HepG2 (cell line): ENCODE measurements around the gene ZBTB17. TPM values are rescaled to one million over a fixed set of nuclear protein-coding genes. Genes with fewer than 3 reads are reported as not detected.

Experiments
- BRF2 ChIP-seq: sonication (generic); formaldehyde crosslinking; IDR thresholded peaks from 2 replicates; pipeline ENCODE4 v1.8.1; 2022; ENCODE audit warnings: mild to moderate bottlenecking, missing genetic modification reagents
- CEBPG ChIP-seq: IDR thresholded peaks from 2 replicates; pipeline ENCODE4 v1.6.1; 2016
- CHD2 ChIP-seq: IDR thresholded peaks from 2 replicates; pipeline ENCODE4 v1.6.1; 2011; ENCODE audit warnings: low read depth, low read length, improper control_type of control experiment
- FOXK1 ChIP-seq: sonication (generic); formaldehyde crosslinking; IDR thresholded peaks from 2 replicates; pipeline ENCODE4 v1.4.0; 2020; ENCODE audit warnings: low read depth, missing genetic modification reagents, borderline replicate concordance
- MAF1 ChIP-seq: sonication (generic); formaldehyde crosslinking; IDR thresholded peaks from 2 replicates; pipeline ENCODE4 v1.5.0; 2020; ENCODE audit warnings: missing genetic modification reagents, borderline replicate concordance
- MYC ChIP-seq: sonication (generic); formaldehyde crosslinking; IDR thresholded peaks from 2 replicates; pipeline ENCODE4 v1.9.0; 2021; ENCODE audit warnings: missing genetic modification reagents, borderline replicate concordance
- PLRG1 ChIP-seq: fragments of 450-650 bp; conservative IDR thresholded peaks from 2 replicates; pipeline ENCODE4 v1.6.1; 2016
- RBAK ChIP-seq: sonication (generic); formaldehyde crosslinking; IDR thresholded peaks from 2 replicates; pipeline ENCODE4 v1.5.1; 2020; ENCODE audit warnings: mild to moderate bottlenecking, missing genetic modification reagents
- SOX13 ChIP-seq, 3 experiments: fragments of 450-650 bp in 1 of 3; sonication (generic) in 1 of 3; formaldehyde crosslinking in 1 of 3; IDR thresholded peaks in 2 of 3; conservative IDR thresholded peaks in 1 of 3; 2 replicates each; pipeline versions ENCODE4 v1.5.0 to v1.6.1; 2016 to 2020; ENCODE audit warnings: antibody characterized with exemption in 1 of 3, mild to moderate bottlenecking in 1 of 3, missing compliant biosample characterization in 1 of 3, missing genetic modification reagents in 1 of 3, moderate library complexity in 1 of 3
- XBP1 ChIP-seq: sonication (generic); formaldehyde crosslinking; IDR thresholded peaks from 2 replicates; pipeline ENCODE4 v1.5.0; 2020; ENCODE audit warnings: missing genetic modification reagents
- ZBTB1 ChIP-seq: sonication (generic); formaldehyde crosslinking; IDR thresholded peaks from 2 replicates; pipeline ENCODE4 v1.4.0; 2020; ENCODE audit warnings: missing genetic modification reagents, borderline replicate concordance
- ZFP36L2 ChIP-seq: sonication (generic); formaldehyde crosslinking; IDR thresholded peaks from 2 replicates; pipeline ENCODE4 v1.4.0; 2020; ENCODE audit warnings: missing genetic modification reagents
- ZHX1 ChIP-seq: sonication (generic); formaldehyde crosslinking; IDR thresholded peaks from 2 replicates; pipeline ENCODE4 v1.8.1; 2022; ENCODE audit warnings: low read depth, mild to moderate bottlenecking, missing genetic modification reagents
- ZNF232 ChIP-seq: sonication (generic); formaldehyde crosslinking; IDR thresholded peaks from 2 replicates; pipeline ENCODE4 v1.4.0; 2020; ENCODE audit warnings: missing genetic modification reagents, borderline replicate concordance
- ZNF274 ChIP-seq: sonication (generic); formaldehyde crosslinking; IDR thresholded peaks from 2 replicates; pipeline ENCODE4 v1.5.1; 2020; ENCODE audit warnings: mild to moderate bottlenecking, missing genetic modification reagents
- ZNF292 ChIP-seq: sonication (generic); formaldehyde crosslinking; IDR thresholded peaks from 2 replicates; pipeline ENCODE4 v1.8.1; 2022; ENCODE audit warnings: mild to moderate bottlenecking, low read depth, missing genetic modification reagents, borderline replicate concordance
- ZNF329 ChIP-seq: sonication (generic); formaldehyde crosslinking; IDR thresholded peaks from 2 replicates; pipeline ENCODE4 v1.9.0; 2021; ENCODE audit warnings: low read depth, mild to moderate bottlenecking, missing genetic modification reagents
- ZNF430 ChIP-seq: sonication (generic); formaldehyde crosslinking; IDR thresholded peaks from 2 replicates; pipeline ENCODE4 v1.9.0; 2021; ENCODE audit warnings: mild to moderate bottlenecking, missing genetic modification reagents
- ZNF512 ChIP-seq: sonication (generic); formaldehyde crosslinking; IDR thresholded peaks from 2 replicates; pipeline ENCODE4 v1.4.0; 2020; ENCODE audit warnings: mild to moderate bottlenecking, missing genetic modification reagents
- ZNF564 ChIP-seq: sonication (generic); formaldehyde crosslinking; IDR thresholded peaks from 2 replicates; pipeline ENCODE4 v1.8.1; 2023; ENCODE audit warnings: mild to moderate bottlenecking, missing genetic modification reagents
- ZNF770 ChIP-seq: sonication (generic); formaldehyde crosslinking; IDR thresholded peaks from 2 replicates; pipeline ENCODE4 v1.5.0; 2020; ENCODE audit warnings: mild to moderate bottlenecking, missing genetic modification reagents
- ZNF772 ChIP-seq: sonication (generic); formaldehyde crosslinking; IDR thresholded peaks from 2 replicates; pipeline ENCODE4 v1.5.0; 2020; ENCODE audit warnings: mild to moderate bottlenecking, missing genetic modification reagents
- ZSCAN25 ChIP-seq: sonication (generic); formaldehyde crosslinking; IDR thresholded peaks from 2 replicates; pipeline ENCODE4 v1.8.0; 2022; ENCODE audit warnings: mild to moderate bottlenecking, missing genetic modification reagents
- polyA plus RNA-seq, 8 experiments: library from polyadenylated mRNA; depleted of rRNA in 3 of 8; stranded (reverse) in 7 of 8; unstranded in 1 of 8; fragments of >200 nt; fragmentation: Illumina TruSeq in 4 of 8; extraction: Trizol in 4 of 8; gene quantifications; 2 replicates each; pipeline versions ENCODE4 v1.2.1 to v1.2.3, GENCODE V29; 2011 to 2016; ENCODE audit warnings: low read depth in 4 of 8, missing spikeins in 1 of 8, mixed read lengths in 1 of 8; ENCODE audit not compliant: insufficient read depth in 1 of 8
- total RNA-seq, 5 experiments: library from RNA; depleted of rRNA; stranded (reverse); fragments of >200 nt; fragmentation: Illumina TruSeq; extraction: Trizol; gene quantifications; 2 replicates each; pipeline ENCODE4 v1.2.3, GENCODE V29; 2016; ENCODE audit warnings: low read depth in 1 of 5

The ZBTB17 gene
- total and polyA plus RNA-seq, 2 of the 13 experiments (the other 11 are each of a cell fraction or from before 2014, with no cell fraction given), result 16.7 to 17.0 TPM

- TF ChIP-seq ZNF770, result no peak
- no peak for TF ChIP-seq ZNF772 (CRISPR knock-in tag)
- no peak for TF ChIP-seq ZHX1
- TF ChIP-seq FOXK1, result 0 out of 2 replicates have a peak, but pooled peaks have one; percentile 38
- TF ChIP-seq ZNF564 (CRISPR knock-in tag), result no peak
- TF ChIP-seq MAF1 (CRISPR knock-in tag), result no peak
- TF ChIP-seq ZSCAN25 (CRISPR knock-in tag), result no peak
- peak; percentile 49; the same call in 1 of the 2 replicates for TF ChIP-seq MYC (CRISPR knock-in tag)
- no peak for TF ChIP-seq ZNF329 (CRISPR knock-in tag)
- no peak for TF ChIP-seq ZNF292 (CRISPR knock-in tag)
- no peak for TF ChIP-seq ZBTB1
- no peak for TF ChIP-seq RBAK (CRISPR knock-in tag)
- TF ChIP-seq ZNF512 (CRISPR knock-in tag), result no peak
- no peak for TF ChIP-seq ZFP36L2
- no peak for TF ChIP-seq PLRG1
- TF ChIP-seq ZNF232 (CRISPR knock-in tag), result no peak
- TF ChIP-seq CEBPG (CRISPR knock-in tag), result no peak
- TF ChIP-seq CHD2, result no peak
- no peak for TF ChIP-seq SOX13 (IDR thresholded peaks at IDR 0.05)
- TF ChIP-seq SOX13 (CRISPR knock-in tag; conservative IDR thresholded peaks at IDR 0.05 in 1 of 2, IDR thresholded peaks at IDR 0.05 in 1 of 2), result peak in 1 of 2 experiments; percentile 11; a peak in 1 of 4 replicates
- TF ChIP-seq ZNF274 (CRISPR knock-in tag), result no peak; the same call in 1 of the 2 replicates
- no peak for TF ChIP-seq BRF2 (CRISPR knock-in tag)
- TF ChIP-seq ZNF430 (CRISPR knock-in tag), result 0 out of 2 replicates have a peak, but pooled peaks have one; percentile 51
- no peak for TF ChIP-seq XBP1 (CRISPR knock-in tag)
Observed at GRCh38 chr1:15994590-15995351, 18.9 kb upstream of the ZBTB17 start (continued).
